ENCODE data around the gene ADAMTS17.

- no peak for TF ChIP-seq POLR2A (IDR thresholded peaks at IDR 0.05)
- TF ChIP-seq, protein P1, sequence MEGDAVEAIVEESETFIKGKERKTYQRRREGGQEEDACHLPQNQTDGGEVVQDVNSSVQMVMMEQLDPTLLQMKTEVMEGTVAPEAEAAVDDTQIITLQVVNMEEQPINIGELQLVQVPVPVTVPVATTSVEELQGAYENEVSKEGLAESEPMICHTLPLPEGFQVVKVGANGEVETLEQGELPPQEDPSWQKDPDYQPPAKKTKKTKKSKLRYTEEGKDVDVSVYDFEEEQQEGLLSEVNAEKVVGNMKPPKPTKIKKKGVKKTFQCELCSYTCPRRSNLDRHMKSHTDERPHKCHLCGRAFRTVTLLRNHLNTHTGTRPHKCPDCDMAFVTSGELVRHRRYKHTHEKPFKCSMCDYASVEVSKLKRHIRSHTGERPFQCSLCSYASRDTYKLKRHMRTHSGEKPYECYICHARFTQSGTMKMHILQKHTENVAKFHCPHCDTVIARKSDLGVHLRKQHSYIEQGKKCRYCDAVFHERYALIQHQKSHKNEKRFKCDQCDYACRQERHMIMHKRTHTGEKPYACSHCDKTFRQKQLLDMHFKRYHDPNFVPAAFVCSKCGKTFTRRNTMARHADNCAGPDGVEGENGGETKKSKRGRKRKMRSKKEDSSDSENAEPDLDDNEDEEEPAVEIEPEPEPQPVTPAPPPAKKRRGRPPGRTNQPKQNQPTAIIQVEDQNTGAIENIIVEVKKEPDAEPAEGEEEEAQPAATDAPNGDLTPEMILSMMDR (IDR thresholded peaks at IDR 0.05), result no peak
These were observed 66.1 kb downstream of the ADAMTS17 start for GRCh38 chr15:100275641-100276040.

Measured in heart left ventricle (tissue), 13 donors.